GM23248 (cell line): Measurements from ENCODE around the gene MX1.

Source experiments
- EZH2 ChIP-seq: fragments of 200-600 bp; sonication (generic); IDR thresholded peaks from 2 replicates; pipeline ENCODE4 v1.6.1; 2018; ENCODE audit warnings: antibody characterized with exemption, mild to moderate bottlenecking; ENCODE audit not compliant: insufficient read depth, poor library complexity, severe bottlenecking
- EZH2phosphoT487 ChIP-seq: fragments of 200-600 bp; sonication (generic); IDR thresholded peaks from 2 replicates; pipeline ENCODE4 v1.6.1; 2018; ENCODE audit warnings: antibody characterized with exemption, moderate library complexity, mild to moderate bottlenecking, low read depth; ENCODE audit not compliant: insufficient read depth

DNA sequence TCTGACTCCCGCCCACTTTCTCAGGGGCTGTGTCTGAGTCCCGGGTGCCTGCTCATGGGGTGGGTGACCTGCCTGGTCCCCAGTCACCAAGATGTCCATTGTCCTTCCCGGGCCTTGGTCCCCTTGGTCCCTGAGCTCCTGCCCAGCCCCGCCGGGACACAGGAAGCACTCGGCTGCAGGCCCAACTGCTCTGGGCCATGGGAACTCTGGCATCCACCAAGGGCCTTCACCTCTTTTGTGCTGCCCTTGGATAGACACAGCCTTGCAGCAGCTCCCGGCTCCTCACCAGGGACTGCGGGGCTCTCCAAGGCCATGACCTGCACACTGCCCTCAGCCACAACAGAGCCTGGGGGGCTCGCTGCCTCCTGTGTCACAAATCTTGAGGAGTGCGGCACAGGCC lies 22.1 kb upstream of the MX1 start:
- no peak for TF ChIP-seq EZH2
- TF ChIP-seq EZH2phosphoT487 = no peak
